KG1 (cell line): ENCODE data around the gene TEDC1.

Source experiments
- DNase-seq: peaks from one replicate; lab custom pipeline; 2025; lab: John Stamatoyannopoulos, UW

The TEDC1 gene

GRCh38 chr14:105497671-105498429, 6.8 kb downstream of the TEDC1 start:
- DNase-seq = no peak

GRCh38 chr14:105498430-105499255, 7.6 kb downstream of the TEDC1 start:
- no peak for DNase-seq

- no peak for DNase-seq
Measured at GRCh38 chr14:105499256-105500035, 8.4 kb downstream of the TEDC1 start.

- DNase-seq = no peak
Measured at GRCh38 chr14:105500036-105500725, 9.1 kb downstream of the TEDC1 start.

GRCh38 chr14:105500726-105501101, 9.7 kb downstream of the TEDC1 start:
- no peak for DNase-seq

- DNase-seq = no peak
Measured at GRCh38 chr14:105501504-105502291, 10.7 kb downstream of the TEDC1 start.

- DNase-seq = no peak
Measured at GRCh38 chr14:105502446-105503295, 11.6 kb downstream of the TEDC1 start.

- no peak for DNase-seq
Measured at GRCh38 chr14:105503296-105503640, 12.2 kb downstream of the TEDC1 start.

GRCh38 chr14:105503935-105504692, 13.1 kb downstream of the TEDC1 start:
- no peak for DNase-seq

GRCh38 chr14:105505101-105505500, 14.1 kb downstream of the TEDC1 start:
- no peak for DNase-seq

GRCh38 chr14:105507247-105507646, 16.2 kb downstream of the TEDC1 start:
- DNase-seq = no peak

- no peak for DNase-seq
Measured at GRCh38 chr14:105508069-105508468, 17.0 kb downstream of the TEDC1 start.

- DNase-seq = no peak
Measured at GRCh38 chr14:105508601-105509000, 17.6 kb downstream of the TEDC1 start.

GRCh38 chr14:105517096-105517495, 26.1 kb downstream of the TEDC1 start:
- DNase-seq = no peak

GRCh38 chr14:105519946-105520698, 29.1 kb downstream of the TEDC1 start:
- DNase-seq = no peak

- DNase-seq = no peak
Measured at GRCh38 chr14:105525326-105525725, 34.3 kb downstream of the TEDC1 start.

GRCh38 chr14:105525861-105526775, 35.1 kb downstream of the TEDC1 start, which contains the start of gene TMEM121:
TSS of gene TMEM121 (plus strand) at chr14:105526583. CDS start at chr14:105528835, 2,252 bp downstream.
- DNase-seq = no peak
